Naive thymus-derived CD8-positive, alpha-beta T cell (primary cell): ENCODE data around the gene GPR4. TPM values are rescaled to one million over a fixed set of nuclear protein-coding genes. Genes with fewer than 3 reads are reported as not detected.
A peak's percentile ranks its signal among the peaks of the same experiment; 100 is the strongest.

ENCODE experiments used
- ATAC-seq, 2 donors: fragments of 150-1000 bp; cut with Tn5 transposase in 1 of 2; sonication (Bioruptor Pico), chemical (Tn5 transposase) in 1 of 2; 1 replicate in 1 of 2; 2 replicates in 1 of 2; pipeline ENCODE4 v1.10.0; 2021; ENCODE audit warnings: mild to moderate bottlenecking in 2 of 2, moderate library complexity in 2 of 2
- POLR2A ChIA-PET: fragments of 350-600 bp; sonication (Branson Sonifier 250); formaldehyde crosslinking; loops from one replicate; lab custom pipeline; 2021; ENCODE audit warnings: antibody characterized with exemption; lab: Charles Lee
- DNase-seq, 10 donors: peaks; one replicate each; pipeline versions ENCODE4 v3.0.0 to v3.0.0-alpha.2; 2020 to 2022
- H3K27ac Mint-ChIP-seq, 10 donors: one replicate each; pipeline ENCODE4 v1.8.0; 2020 to 2022; ENCODE audit warnings: mild to moderate bottlenecking in 10 of 10, mixed read lengths in 10 of 10, moderate library complexity in 4 of 10, inconsistent platforms in 1 of 10
- H3K27me3 Mint-ChIP-seq, 5 donors: one replicate each; pipeline ENCODE4 v1.8.0; 2021 to 2022; ENCODE audit warnings: mixed read lengths in 5 of 5
- H3K36me3 Mint-ChIP-seq, 3 donors: one replicate each; pipeline ENCODE4 v1.8.0; 2020 to 2022; ENCODE audit warnings: mixed read lengths in 3 of 3, mild to moderate bottlenecking in 2 of 3, inconsistent platforms in 1 of 3
- H3K4me1 Mint-ChIP-seq, 4 donors: one replicate each; pipeline ENCODE4 v1.8.0; 2021 to 2022; ENCODE audit warnings: mixed read lengths in 4 of 4
- H3K4me3 Mint-ChIP-seq, 10 donors: one replicate each; pipeline ENCODE4 v1.8.0; 2020 to 2022; ENCODE audit warnings: mild to moderate bottlenecking in 10 of 10, mixed read lengths in 10 of 10, moderate library complexity in 6 of 10, inconsistent platforms in 1 of 10
- H3K9me3 Mint-ChIP-seq, 9 donors: one replicate each; pipeline ENCODE4 v1.8.0; 2020 to 2022; ENCODE audit warnings: mixed read lengths in 9 of 9, mild to moderate bottlenecking in 3 of 9, inconsistent platforms in 1 of 9, moderate library complexity in 1 of 9
- polyA plus RNA-seq, 3 donors: library from polyadenylated mRNA; unstranded; fragments of 300-500 nt; fragmentation: Illumina TruSeq; gene quantifications; one replicate each; pipeline ENCODE4 v1.2.3, GENCODE V29; 2021
- total RNA-seq, 8 experiments: library from RNA in 2 of 8; stranded (reverse) in 2 of 8; gene quantifications; one replicate each; pipeline ENCODE4 v1.2.3 and lab custom pipeline; 2021 to 2026

The GPR4 gene
- total and polyA plus RNA-seq, 5 experiments from 2014 or later, result not detected

GRCh38 chr19:45581576-45581975, 20.4 kb downstream of the GPR4 start:
- POLR2A ChIA-PET, result interaction anchor here (0.6 kb wide), 1 partner anchor 211 kb away, joined by 3 read pairs; the partner anchor contains the start of gene DMWD
- DNase-seq (no peak), ATAC-seq (no peak)
- no peaks in the 10 kb centered on the region for H3K9me3 Mint-ChIP-seq
- peaks cover 12 to 40% (median 30%) of the 10 kb centered on the region in 4 donors for H3K4me1 Mint-ChIP-seq
- no peaks in the 10 kb centered on the region for H3K27me3 Mint-ChIP-seq
- peaks cover 0 to 9% (median 4%) of the 10 kb centered on the region in 3 donors for H3K36me3 Mint-ChIP-seq
- peak overlapping the region in 6 of 10 donors; percentile 13 to 83 (median 48) for H3K27ac Mint-ChIP-seq
- H3K4me3 Mint-ChIP-seq, result peak overlapping the region in 7 of 10 donors; percentile 20 to 73 (median 59)

GRCh38 chr19:45578861-45579260, 23.2 kb downstream of the GPR4 start:
- H3K36me3 Mint-ChIP-seq, result peaks cover 0 to 9% (median 2%) of the 10 kb centered on the region in 3 donors
- H3K27ac Mint-ChIP-seq, result peak overlapping the region in 2 of 10 donors; percentile 35 to 57
- POLR2A ChIA-PET, result no interaction called here
- DNase-seq (no peak), ATAC-seq (no peak)
- H3K27me3 Mint-ChIP-seq, result no peaks in the 10 kb centered on the region
- peaks cover 14 to 41% (median 20%) of the 10 kb centered on the region in 4 donors for H3K4me1 Mint-ChIP-seq
- H3K9me3 Mint-ChIP-seq, result no peaks in the 10 kb centered on the region
- H3K4me3 Mint-ChIP-seq, result no peak overlapping the region

GRCh38 chr19:45577111-45577905, 24.7 kb downstream of the GPR4 start:
- no peaks in the 10 kb centered on the region for H3K9me3 Mint-ChIP-seq
- H3K27ac Mint-ChIP-seq, result peak overlapping the region in 3 of 10 donors; percentile 47 to 69 (median 61)
- ATAC-seq (no peak), DNase-seq (no peak)
- POLR2A ChIA-PET, result interaction anchor here (0.6 kb wide), 1 partner anchor 16 kb away, joined by 7 read pairs; no protein-coding TSS in a partner anchor
- H3K4me1 Mint-ChIP-seq, result peaks cover 8 to 33% (median 15%) of the 10 kb centered on the region in 4 donors
- peaks cover 0 to 4% (median under 1%) of the 10 kb centered on the region in 3 donors for H3K36me3 Mint-ChIP-seq
- H3K4me3 Mint-ChIP-seq, result no peak overlapping the region
- no peaks in the 10 kb centered on the region for H3K27me3 Mint-ChIP-seq

GRCh38 chr19:45576682-45577081, 25.3 kb downstream of the GPR4 start:
- H3K36me3 Mint-ChIP-seq, result peaks cover 0 to 4% (median 0%) of the 10 kb centered on the region in 3 donors
- no peaks in the 10 kb centered on the region for H3K27me3 Mint-ChIP-seq
- no peaks in the 10 kb centered on the region for H3K9me3 Mint-ChIP-seq
- POLR2A ChIA-PET, result no interaction called here
- no peak overlapping the region for H3K4me3 Mint-ChIP-seq
- DNase-seq (no peak), ATAC-seq (no peak)
- peak overlapping the region in 1 of 10 donors; percentile 48 for H3K27ac Mint-ChIP-seq
- H3K4me1 Mint-ChIP-seq, result peaks cover 8 to 29% (median 13%) of the 10 kb centered on the region in 4 donors

GRCh38 chr19:45575216-45575615, 26.8 kb downstream of the GPR4 start:
- POLR2A ChIA-PET, result no interaction called here
- no peaks in the 10 kb centered on the region for H3K27me3 Mint-ChIP-seq
- no peak for DNase-seq
- ATAC-seq, result no peak
- H3K9me3 Mint-ChIP-seq, result no peaks in the 10 kb centered on the region
- H3K27ac Mint-ChIP-seq, result peak overlapping the region in 1 of 10 donors; percentile 17
- peaks cover 3 to 27% (median 13%) of the 10 kb centered on the region in 4 donors for H3K4me1 Mint-ChIP-seq
- H3K4me3 Mint-ChIP-seq, result no peak overlapping the region
- peaks cover 0 to 6% (median 0%) of the 10 kb centered on the region in 3 donors for H3K36me3 Mint-ChIP-seq

- POLR2A ChIA-PET, result interaction anchor here (0.7 kb wide), 1 partner anchor 12 kb away, joined by 4 read pairs; no protein-coding TSS in a partner anchor
- H3K4me3 Mint-ChIP-seq, result no peak overlapping the region
- H3K36me3 Mint-ChIP-seq, result peaks cover 0 to 6% (median 0%) of the 10 kb centered on the region in 3 donors
- H3K27me3 Mint-ChIP-seq, result no peaks in the 10 kb centered on the region
- ATAC-seq, result no peak
- no peaks in the 10 kb centered on the region for H3K9me3 Mint-ChIP-seq
- DNase-seq, result no peak
- H3K27ac Mint-ChIP-seq, result no peak overlapping the region
- H3K4me1 Mint-ChIP-seq, result peaks cover 9 to 34% (median 19%) of the 10 kb centered on the region in 4 donors
These were observed 27.5 kb downstream of the GPR4 start for GRCh38 chr19:45574526-45574925.

- DNase-seq, result no peak
- H3K9me3 Mint-ChIP-seq, result no peaks in the 10 kb centered on the region
- ATAC-seq, result no peak
- H3K27me3 Mint-ChIP-seq, result no peaks in the 10 kb centered on the region
- peaks cover 0 to 3% (median 0%) of the 10 kb centered on the region in 3 donors for H3K36me3 Mint-ChIP-seq
- no peak overlapping the region for H3K4me3 Mint-ChIP-seq
- peak overlapping the region in 3 of 10 donors; percentile 31 to 60 (median 44) for H3K27ac Mint-ChIP-seq
- POLR2A ChIA-PET, result no interaction called here
- peaks cover 9 to 31% (median 14%) of the 10 kb centered on the region in 4 donors for H3K4me1 Mint-ChIP-seq
These were observed 30.4 kb downstream of the GPR4 start for GRCh38 chr19:45571457-45572220.

- peaks cover 10 to 34% (median 13%) of the 10 kb centered on the region in 4 donors for H3K4me1 Mint-ChIP-seq
- POLR2A ChIA-PET, result no interaction called here
- H3K4me3 Mint-ChIP-seq, result no peak overlapping the region
- no peaks in the 10 kb centered on the region for H3K27me3 Mint-ChIP-seq
- peaks cover 0 to 3% (median 0%) of the 10 kb centered on the region in 3 donors for H3K36me3 Mint-ChIP-seq
- H3K27ac Mint-ChIP-seq, result peak overlapping the region in 5 of 10 donors; percentile 19 to 60 (median 24)
- ATAC-seq (peak; percentile 68), DNase-seq (peak; percentile 29 to 71 (median 53))
- H3K9me3 Mint-ChIP-seq, result no peaks in the 10 kb centered on the region
These were observed 32.2 kb downstream of the GPR4 start for GRCh38 chr19:45569619-45570421.

GRCh38 chr19:45568732-45569131, 33.3 kb downstream of the GPR4 start:
- Mint-ChIP-seq H3K4me3 (no peak overlapping the region), H3K27ac (peak overlapping the region in 2 of 10 donors; percentile 33 to 72), H3K4me1 (peaks cover 17 to 40% (median 21%) of the 10 kb centered on the region in 4 donors), H3K9me3 (no peaks in the 10 kb centered on the region), H3K27me3 (no peaks in the 10 kb centered on the region), H3K36me3 (peaks cover 0 to 3% (median 0%) of the 10 kb centered on the region in 3 donors)
- POLR2A ChIA-PET, result no interaction called here
- DNase-seq (no peak), ATAC-seq (no peak)

GRCh38 chr19:45567609-45568008, 34.4 kb downstream of the GPR4 start:
- Mint-ChIP-seq H3K27ac (no peak overlapping the region), H3K9me3 (no peaks in the 10 kb centered on the region), H3K4me3 (no peak overlapping the region), H3K4me1 (peaks cover 13 to 48% (median 32%) of the 10 kb centered on the region in 4 donors), H3K27me3 (no peaks in the 10 kb centered on the region), H3K36me3 (peaks cover 0 to 3% (median 0%) of the 10 kb centered on the region in 3 donors)
- POLR2A ChIA-PET, result interaction anchor here (1.2 kb wide), 1 partner anchor 40 kb away, joined by 3 read pairs; no protein-coding TSS in a partner anchor
- ATAC-seq (no peak), DNase-seq (no peak)

GRCh38 chr19:45564131-45564780, 37.8 kb downstream of the GPR4 start:
- Mint-ChIP-seq H3K9me3 (no peaks in the 10 kb centered on the region), H3K27ac (peak overlapping the region; percentile 72 to 97 (median 94)), H3K27me3 (no peaks in the 10 kb centered on the region), H3K4me1 (peaks cover 17 to 65% (median 46%) of the 10 kb centered on the region in 4 donors), H3K4me3 (peak overlapping the region; percentile 15 to 86 (median 70)), H3K36me3 (peaks cover 0 to 2% (median 2%) of the 10 kb centered on the region in 3 donors)
- POLR2A ChIA-PET, result interaction anchor here (1.1 to 1.3 kb wide), 2 partner anchors 20 to 64 kb away, joined by 4 to 6 read pairs; partner anchors contain the start of gene OPA3
- ATAC-seq (peak in 1 of 2 donors; percentile 47), DNase-seq (peak in 1 of 10 donors; percentile 10)
